GM20000 (cell line): ENCODE data around the gene ATP4A.

Experiments used
- DNase-seq: peaks from one replicate; pipeline ENCODE4 v3.0.0; 2012; ENCODE audit warnings: low spot score
- TF ChIP-seq, protein P1 (sequence below): IDR thresholded peaks from 2 replicates; pipeline ENCODE4 v1.5.1; 2012; ENCODE audit warnings: mild to moderate bottlenecking, control low read depth; ENCODE audit errors: extremely low read depth, missing control alignments

The ATP4A gene

GRCh38 chr19:35562776-35563175 lies 682 bp downstream of the ATP4A start:
- TF ChIP-seq, protein P1, sequence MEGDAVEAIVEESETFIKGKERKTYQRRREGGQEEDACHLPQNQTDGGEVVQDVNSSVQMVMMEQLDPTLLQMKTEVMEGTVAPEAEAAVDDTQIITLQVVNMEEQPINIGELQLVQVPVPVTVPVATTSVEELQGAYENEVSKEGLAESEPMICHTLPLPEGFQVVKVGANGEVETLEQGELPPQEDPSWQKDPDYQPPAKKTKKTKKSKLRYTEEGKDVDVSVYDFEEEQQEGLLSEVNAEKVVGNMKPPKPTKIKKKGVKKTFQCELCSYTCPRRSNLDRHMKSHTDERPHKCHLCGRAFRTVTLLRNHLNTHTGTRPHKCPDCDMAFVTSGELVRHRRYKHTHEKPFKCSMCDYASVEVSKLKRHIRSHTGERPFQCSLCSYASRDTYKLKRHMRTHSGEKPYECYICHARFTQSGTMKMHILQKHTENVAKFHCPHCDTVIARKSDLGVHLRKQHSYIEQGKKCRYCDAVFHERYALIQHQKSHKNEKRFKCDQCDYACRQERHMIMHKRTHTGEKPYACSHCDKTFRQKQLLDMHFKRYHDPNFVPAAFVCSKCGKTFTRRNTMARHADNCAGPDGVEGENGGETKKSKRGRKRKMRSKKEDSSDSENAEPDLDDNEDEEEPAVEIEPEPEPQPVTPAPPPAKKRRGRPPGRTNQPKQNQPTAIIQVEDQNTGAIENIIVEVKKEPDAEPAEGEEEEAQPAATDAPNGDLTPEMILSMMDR, result no peak
- no peak for DNase-seq

- TF ChIP-seq, protein P1, result no peak
- DNase-seq, result no peak
These were observed 1.1 kb downstream of the ATP4A start for GRCh38 chr19:35562336-35562735.

DNA sequence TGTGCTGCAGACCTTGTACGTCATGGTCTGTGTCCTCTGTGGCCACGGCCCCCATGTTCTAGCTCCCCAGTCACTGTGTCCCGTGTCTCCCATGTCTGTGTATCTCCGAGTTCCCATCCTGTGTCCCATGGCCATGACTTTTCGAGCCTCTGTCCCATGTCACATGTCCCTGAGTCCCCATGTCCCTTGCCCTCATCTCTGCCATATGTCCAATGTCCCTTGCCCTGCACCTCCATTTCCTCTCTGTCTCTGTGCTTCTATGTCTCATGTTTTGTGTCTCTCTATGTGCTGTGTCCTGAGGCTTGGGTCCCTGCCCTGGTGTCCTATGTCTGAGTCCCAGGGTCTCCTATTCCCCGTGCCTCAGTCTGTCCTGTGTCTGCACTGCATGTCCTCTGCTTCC lies 2.0 kb downstream of the ATP4A start:
- TF ChIP-seq, protein P1, result no peak
- no peak for DNase-seq

- TF ChIP-seq, protein P1, result no peak
- no peak for DNase-seq
These were observed 2.8 kb downstream of the ATP4A start for GRCh38 chr19:35560677-35561076.

DNA sequence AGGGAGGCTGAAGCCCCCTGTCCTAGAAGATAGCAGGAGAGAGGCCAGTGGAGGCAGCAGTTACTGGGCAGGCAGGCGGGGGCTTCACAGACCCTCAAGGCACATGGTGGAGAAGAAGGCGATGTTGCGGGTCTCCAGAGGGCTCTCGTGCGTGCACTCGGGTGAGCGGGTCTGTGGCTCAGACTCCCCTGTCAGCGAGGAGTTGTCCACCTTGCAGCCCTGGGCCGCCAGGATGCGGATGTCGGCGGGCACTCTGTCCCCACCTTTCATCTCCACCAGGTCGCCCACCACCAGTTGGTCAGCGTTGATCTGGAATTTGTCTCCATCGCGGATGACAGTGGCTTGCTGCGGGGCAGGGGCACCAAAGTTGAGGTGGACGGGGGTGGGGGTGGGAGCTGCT lies 3.2 kb downstream of the ATP4A start:
- TF ChIP-seq, protein P1, result no peak
- no peak for DNase-seq

DNA sequence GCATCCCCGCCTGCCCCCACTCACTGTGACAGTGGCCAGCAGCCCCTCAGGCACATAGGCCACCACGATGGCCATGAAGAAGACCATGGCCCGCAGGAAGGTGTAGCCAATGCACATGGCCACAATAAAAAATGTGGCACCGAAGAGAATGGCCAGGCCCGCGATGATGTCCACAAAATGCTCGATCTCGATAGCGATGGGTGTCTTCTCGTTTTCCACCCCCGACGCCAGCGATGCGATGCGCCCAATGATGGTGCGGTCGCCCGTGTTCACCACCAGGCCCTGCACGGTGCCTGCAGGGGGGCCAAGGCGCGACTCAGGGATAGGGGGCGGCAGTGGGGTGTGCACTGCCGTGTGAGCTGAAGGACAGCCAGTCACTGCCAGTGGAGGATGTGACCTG lies 3.7 kb downstream of the ATP4A start:
- DNase-seq, result no peak
- TF ChIP-seq, protein P1, result no peak

- peak; percentile 81 for DNase-seq
- TF ChIP-seq, protein P1, result no peak
These were observed 4.2 kb downstream of the ATP4A start for GRCh38 chr19:35559281-35559659.
